GM19240 (cell line): ENCODE data around the gene WDR70.

ENCODE experiments used
- DNase-seq: peaks from one replicate; pipeline ENCODE4 v3.0.0; 2011; ENCODE audit warnings: low spot score; ENCODE audit not compliant: insufficient read length

The WDR70 gene

DNA sequence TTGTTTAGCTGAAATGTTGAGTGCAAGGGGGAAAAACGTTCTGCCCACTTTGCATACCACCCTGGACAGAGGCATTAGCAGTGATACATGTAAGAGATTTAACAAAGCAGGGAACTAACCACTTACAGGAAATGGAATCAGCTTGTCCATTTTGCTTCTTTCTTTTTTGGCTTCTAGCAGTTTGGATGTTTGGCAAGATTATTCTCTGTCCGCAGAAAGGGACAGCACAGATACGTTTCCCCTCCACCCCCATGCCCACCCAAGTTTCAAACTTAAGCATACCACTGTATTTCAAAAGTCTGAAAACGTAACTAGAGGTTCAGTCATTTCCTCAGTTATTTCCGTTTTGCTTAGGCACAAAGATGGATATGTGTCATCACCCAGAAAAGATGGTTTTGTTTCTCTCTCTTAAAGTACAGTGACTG lies 342.3 kb downstream of the WDR70 start:
- no peak for DNase-seq

DNA sequence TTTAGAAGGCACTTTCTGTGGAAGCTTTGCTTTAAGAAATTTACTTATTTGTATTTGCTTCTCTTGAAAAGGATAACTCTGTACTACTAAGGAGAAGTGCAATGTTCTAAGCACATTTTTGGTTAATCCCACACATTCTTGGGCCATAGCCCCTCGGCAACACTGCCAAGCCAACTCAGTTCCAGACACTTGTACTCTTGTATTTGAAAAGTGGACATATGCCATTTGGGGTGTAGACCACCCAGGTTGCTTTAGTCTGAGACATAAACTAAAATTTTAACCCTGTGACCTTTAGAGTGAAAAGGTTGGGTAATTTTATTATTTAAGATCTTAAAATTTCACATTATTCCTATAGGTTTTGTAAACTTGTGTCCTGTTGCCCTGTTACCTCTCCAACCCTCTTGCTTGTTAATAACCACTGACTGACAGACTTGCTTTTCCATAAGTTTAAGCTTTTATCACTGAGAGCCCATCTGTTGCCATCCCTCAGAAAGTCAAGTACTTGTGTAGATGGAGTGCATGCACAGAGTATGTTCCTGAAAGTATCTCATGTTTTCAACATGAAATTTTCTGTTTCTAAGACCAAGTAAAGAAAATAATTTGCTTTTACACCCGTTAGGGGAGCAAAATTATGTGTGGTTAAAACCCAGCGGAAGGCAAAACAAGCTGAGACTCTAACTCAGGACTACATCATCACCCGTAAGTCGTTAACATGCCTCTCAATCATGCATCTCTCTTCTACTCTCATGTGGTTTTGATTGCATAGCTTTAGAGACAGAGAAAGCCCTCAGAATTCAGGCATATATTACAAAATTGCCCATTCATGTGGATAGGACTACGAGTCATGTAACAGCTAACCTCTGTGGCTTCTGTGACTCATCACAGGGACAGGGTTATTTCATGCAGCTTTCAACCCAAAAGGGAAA lies 343.4 kb downstream of the WDR70 start:
- peak; percentile 5 for DNase-seq

DNA sequence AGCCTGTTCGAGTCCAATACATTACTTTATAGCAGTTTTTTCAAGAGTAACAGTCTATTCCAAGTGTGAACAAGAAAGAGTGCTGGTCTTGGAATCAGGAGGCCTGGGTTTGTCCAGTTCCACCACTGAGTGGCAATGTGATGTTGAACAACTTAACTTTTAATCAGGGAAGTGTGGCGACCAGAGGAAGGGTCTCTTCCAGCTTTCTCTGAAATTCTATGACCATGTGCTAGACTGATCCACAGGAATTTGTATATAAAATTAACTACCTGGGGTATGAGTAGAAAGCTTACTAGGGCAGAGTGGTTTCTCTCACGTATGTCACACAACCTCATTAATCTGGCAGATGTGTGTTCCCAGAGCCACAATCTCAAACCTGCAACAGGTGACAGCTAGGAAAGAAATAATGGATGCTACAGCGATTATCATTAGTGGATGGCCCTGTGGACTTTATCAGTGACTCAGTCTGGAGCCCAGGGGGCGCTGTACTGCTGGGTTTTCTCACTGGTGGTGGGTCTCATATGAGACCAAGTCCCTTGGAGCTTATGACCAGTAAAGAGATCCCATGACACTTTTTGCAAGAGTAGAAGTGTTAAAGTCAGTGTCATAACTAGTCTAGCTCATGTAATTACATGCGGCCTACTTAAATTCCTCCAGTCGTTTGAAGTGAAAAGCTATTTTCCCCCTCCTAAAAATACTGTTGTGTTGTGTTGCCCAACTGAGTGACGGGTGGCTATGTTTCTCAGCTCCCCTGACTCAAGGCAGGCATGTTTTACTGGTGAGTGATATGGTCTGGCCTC lies 344.2 kb downstream of the WDR70 start:
- DNase-seq: no peak

GRCh38 chr5:37724395-37725125 lies 345.4 kb downstream of the WDR70 start:
- DNase-seq: no peak

DNA sequence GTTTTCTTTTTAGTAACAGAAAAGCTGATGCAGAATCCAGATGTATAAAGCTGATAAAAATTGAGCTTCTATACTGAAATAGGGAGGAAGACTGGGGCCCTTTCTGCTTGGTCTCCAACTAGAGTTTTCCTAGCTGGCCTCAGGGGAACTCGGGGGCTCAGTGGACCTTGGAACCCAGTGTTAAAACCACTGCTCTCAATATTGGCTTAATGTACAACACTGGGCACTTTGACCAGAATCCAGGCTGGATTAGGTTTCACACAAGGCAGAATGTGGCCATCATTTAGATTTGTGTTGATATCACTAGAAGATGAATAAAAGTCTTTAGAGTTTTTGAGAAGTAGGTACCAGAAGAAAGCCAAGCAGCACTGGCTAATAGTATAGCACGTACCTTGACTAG lies 346.1 kb downstream of the WDR70 start:
- DNase-seq: no peak

GRCh38 chr5:37727238-37727637 lies 348.1 kb downstream of the WDR70 start:
- no peak for DNase-seq

DNA sequence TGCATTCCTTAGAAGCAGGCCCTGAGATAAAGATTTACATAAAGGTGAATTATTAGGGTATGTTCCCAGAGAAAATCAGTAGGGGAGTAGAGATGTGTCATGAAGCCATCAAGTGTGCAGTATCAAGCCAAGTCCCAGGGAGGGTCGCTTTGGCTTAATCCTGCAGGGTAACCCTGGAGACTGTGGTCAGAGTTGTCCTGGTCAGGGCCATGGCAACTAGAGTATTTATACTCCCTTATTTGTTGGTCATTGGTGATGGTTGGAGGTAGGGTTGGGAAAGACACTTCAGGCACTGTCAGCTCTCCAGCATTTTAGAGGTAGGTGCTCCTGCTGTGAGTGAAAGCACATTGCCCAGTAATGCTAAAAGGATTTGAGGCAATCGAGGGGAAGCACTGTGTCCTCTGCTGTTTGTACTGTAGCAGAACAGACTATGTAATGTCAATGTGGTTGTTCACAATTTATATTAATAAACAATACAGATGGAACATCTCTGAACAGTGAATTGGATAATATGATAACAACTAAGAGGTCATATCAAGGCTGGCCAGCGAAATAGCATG lies 351.9 kb downstream of the WDR70 start:
- no peak for DNase-seq

DNA sequence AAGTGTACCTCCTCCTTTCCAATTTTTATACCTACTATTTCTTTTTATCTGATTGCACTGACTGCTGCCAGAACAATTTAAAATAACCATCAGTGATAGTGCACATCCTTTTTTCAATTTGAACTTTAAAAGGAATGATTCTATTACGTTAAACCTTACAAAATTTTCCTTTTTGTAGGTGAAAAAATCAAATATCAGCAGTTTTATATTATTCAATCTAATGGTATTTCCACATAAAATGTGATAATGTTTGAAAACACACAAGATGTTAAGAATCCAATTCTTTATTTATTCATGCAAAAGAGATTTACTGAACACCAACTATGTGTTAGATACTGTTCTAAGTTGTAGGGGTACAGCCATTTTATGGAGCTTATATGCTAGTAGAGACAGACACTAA lies 355.0 kb downstream of the WDR70 start:
- DNase-seq: no peak

DNA sequence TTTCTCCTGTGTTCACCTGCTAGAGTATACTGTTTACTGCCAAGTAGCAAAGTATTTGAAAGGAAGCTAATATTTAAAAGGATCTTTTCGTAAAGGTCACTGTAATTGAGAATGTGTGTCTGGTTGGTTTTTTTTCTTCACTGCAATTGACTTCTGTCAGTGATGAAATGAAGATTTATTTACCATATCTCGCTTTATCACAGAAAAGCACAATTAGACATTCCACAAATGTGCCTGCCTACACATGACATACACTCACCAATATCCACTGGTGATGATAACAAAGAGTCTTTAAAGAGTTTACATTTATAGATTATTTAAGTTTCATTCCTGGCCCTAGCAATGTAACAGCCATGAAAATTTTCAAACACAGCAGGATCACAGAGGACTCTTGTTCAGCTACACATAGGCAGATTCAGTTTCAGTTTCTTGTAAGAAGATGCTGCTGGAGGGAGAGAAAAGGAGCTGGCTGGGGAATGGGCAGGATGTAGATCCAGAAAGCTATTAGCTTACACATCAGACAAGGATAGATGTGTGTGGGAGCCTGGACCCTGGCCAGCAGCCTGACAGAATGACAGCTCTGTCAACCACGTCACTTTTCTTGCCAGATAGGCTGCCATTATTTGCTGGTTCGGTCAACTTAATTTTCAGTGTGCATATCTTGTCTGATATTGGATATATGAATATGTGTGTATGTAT lies 356.7 kb downstream of the WDR70 start:
- DNase-seq: no peak

DNA sequence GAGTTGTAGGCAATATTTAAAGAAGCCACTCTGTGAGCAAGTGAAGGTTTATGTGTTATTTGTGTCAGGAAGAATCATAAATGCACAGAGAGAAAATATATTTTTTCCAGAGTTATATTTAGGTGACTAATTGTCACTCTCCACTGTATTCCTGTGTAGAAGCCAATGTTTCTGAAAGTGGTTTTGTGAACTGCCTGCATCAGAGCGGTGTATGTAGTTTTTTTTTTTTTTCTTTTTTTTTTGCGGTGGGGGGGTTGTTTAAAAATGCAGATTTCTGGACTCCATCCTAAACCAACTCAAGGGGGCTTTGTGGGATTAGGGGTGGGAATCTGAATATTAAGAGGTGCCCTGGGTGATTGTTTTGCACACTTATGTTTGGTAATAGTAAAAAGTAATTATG lies 357.3 kb downstream of the WDR70 start:
- DNase-seq: no peak

GRCh38 chr5:37737326-37738056 lies 358.4 kb downstream of the WDR70 start:
- DNase-seq: no peak

- DNase-seq: no peak
These were observed 359.1 kb downstream of the WDR70 start for GRCh38 chr5:37738057-37738691.

- no peak for DNase-seq
These were observed 359.9 kb downstream of the WDR70 start for GRCh38 chr5:37738865-37739488.

GRCh38 chr5:37739817-37740261 lies 360.7 kb downstream of the WDR70 start:
- DNase-seq: no peak

GRCh38 chr5:37740331-37741066 lies 361.4 kb downstream of the WDR70 start:
- no peak for DNase-seq

DNA sequence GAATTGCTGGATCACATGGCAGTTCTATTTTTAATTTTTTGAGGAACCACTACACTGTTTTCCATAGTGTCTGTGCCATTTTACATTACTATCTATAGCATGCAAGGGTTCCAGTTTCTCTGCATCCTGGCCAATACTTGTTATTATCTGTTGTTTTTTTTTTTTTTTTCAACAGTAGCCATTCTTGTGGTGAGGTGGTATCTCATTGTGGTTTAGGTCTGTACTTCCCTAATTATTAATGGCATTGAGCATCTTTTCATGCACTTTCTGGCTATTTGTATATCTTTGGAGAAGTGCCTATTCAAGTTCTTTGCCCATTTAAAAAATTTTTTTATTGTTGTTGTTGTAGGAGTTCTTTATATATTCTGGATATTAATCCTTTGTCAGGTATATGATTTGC lies 363.0 kb downstream of the WDR70 start:
- DNase-seq: no peak

DNA sequence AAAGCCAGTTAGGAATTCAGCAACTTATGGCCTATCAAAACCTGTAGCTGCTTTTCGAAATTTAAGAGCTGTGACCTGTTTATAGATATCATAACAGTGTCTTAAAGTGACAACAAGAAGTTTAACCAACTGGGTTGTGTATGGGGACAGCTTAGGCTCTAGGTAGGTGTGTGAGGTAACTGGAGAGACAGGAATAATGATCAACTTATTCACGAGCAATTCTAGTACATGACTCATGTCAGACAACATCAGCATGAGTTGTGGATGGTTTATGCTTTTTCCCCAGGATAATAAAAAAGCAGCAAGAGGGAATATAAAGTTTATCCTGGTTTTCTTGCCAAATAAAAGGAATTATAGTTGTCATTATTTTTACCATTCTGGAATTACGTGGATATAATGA lies 372.1 kb downstream of the WDR70 start:
- DNase-seq: no peak

GRCh38 chr5:37754976-37755375 lies 375.9 kb downstream of the WDR70 start:
- DNase-seq: no peak
